ENCODE results near the gene SLX9. TPM values are rescaled to one million over a fixed set of nuclear protein-coding genes. Genes with fewer than 3 reads are reported as not detected.

The SLX9 gene
- total RNA-seq, 1 experiment from 2014 or later = 80.1 TPM

GRCh38 chr21:44960141-44961092 is 20.6 kb downstream of the SLX9 start:
- no peak overlapping the region for H3K4me2 ChIP-seq (ENCODE audit: low read length)
- peaks cover 66% of the 10 kb centered on the region for H3K36me3 ChIP-seq (ENCODE audit: low read depth, low read length)
- no peak overlapping the region for H3K27ac ChIP-seq (ENCODE audit: low read length)
- no peaks in the 10 kb centered on the region for H3K9me2 ChIP-seq (replicated peaks; ENCODE audit: low read length)
- TF ChIP-seq EZH2 (IDR thresholded peaks at IDR 0.05; ENCODE audit: low read length, unreplicated experiment) = no peak
- no peak for TF ChIP-seq CTCF (conservative IDR thresholded peaks at IDR 0.05; ENCODE audit: low read depth, low read length)
- TF ChIP-seq EZH2phosphoT487 (IDR thresholded peaks at IDR 0.05; ENCODE audit: borderline replicate concordance, low read length) = no peak
- H3K9ac ChIP-seq (ENCODE audit: low read length) = no peak overlapping the region
- no peak for ATAC-seq
- peaks cover 4% of the 10 kb centered on the region for H3F3A ChIP-seq (ENCODE audit: low read length, unreplicated experiment)
- ChIA-PET POLR2A (ENCODE audit: unreplicated experiment) (no interaction called here), CTCF (no interaction called here)
- H3K79me2 ChIP-seq (ENCODE audit: low read length) = peaks cover 71% of the 10 kb centered on the region
- no TSS peak for BruUV-seq (replicated peaks)
- no peak overlapping the region for H2AFZ ChIP-seq (ENCODE audit: low read length)
- no peaks in the 10 kb centered on the region for H3K27me3 ChIP-seq (ENCODE audit: low read length)
- no peak for DNase-seq
- H3K4me1 ChIP-seq (ENCODE audit: insufficient read depth, low read length) = no peaks in the 10 kb centered on the region
- H3K9me3 ChIP-seq (ENCODE audit: low read length) = peaks cover 7% of the 10 kb centered on the region; the same call in 1 of the 2 replicates
- H3K4me3 ChIP-seq (ENCODE audit: low read length) = no peak overlapping the region
- intact Hi-C loops (cut with micrococcal nuclease) = no loop called here
- 0 out of 2 replicates have a peak, but pooled peaks cover 10% of the 10 kb centered on the region for H4K20me1 ChIP-seq (ENCODE audit: low read length)

DNA sequence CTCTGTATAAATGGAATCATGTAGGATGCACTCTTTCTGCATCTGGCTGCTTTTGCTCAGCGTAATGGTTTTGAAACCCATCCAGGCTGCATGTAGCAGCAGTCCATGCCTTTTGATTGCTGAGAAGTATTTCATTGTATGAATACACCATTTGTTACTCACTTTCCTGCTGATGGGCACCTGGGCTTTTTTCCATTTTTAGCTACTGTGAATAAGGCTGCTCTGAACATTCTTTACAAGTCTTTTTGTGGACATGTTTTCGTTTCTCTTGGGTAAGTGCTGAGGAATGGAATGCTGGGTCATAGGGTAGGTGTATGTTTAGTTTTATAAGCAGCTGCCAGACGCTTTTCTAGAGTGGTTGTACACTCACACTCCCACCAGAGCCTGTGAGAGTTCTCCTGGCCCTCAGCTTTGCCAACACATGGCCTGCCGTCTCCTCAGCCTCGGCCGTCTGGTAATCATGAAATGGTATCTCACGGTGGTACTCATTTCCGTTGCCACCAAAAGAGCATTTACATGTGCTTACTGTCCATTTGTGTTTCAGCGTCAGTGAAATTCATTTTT is 22.7 kb downstream of the SLX9 start:
- POLR2A ChIA-PET (ENCODE audit: unreplicated experiment) = no interaction called here
- Histone ChIP-seq H3K4me2 (ENCODE audit: low read length) (no peak overlapping the region), H3K4me1 (ENCODE audit: insufficient read depth, low read length) (no peaks in the 10 kb centered on the region), H3K79me2 (ENCODE audit: low read length) (peaks cover 52% of the 10 kb centered on the region), H3F3A (ENCODE audit: low read length, unreplicated experiment) (peaks cover 4% of the 10 kb centered on the region), H3K27ac (ENCODE audit: low read length) (no peak overlapping the region), H2AFZ (ENCODE audit: low read length) (no peak overlapping the region), H3K9me2 (replicated peaks; ENCODE audit: low read length) (no peaks in the 10 kb centered on the region), H4K20me1 (ENCODE audit: low read length) (no peaks in the 10 kb centered on the region), H3K9me3 (ENCODE audit: low read length) (peaks cover 7% of the 10 kb centered on the region; the same call in 1 of the 2 replicates), H3K9ac (ENCODE audit: low read length) (no peak overlapping the region), H3K27me3 (ENCODE audit: low read length) (no peaks in the 10 kb centered on the region), H3K36me3 (ENCODE audit: low read depth, low read length) (peaks cover 66% of the 10 kb centered on the region), H3K4me3 (ENCODE audit: low read length) (no peak overlapping the region)
- no peak for ATAC-seq
- no TSS peak for BruUV-seq (replicated peaks)
- CTCF ChIA-PET = interaction anchor here (0.7 kb wide), 1 partner anchor 169 kb away, joined by 5 read pairs; no protein-coding TSS in a partner anchor
- intact Hi-C loops (cut with micrococcal nuclease) = no loop called here
- TF ChIP-seq CTCF (conservative IDR thresholded peaks at IDR 0.05; ENCODE audit: low read depth, low read length) (no peak), EZH2 (IDR thresholded peaks at IDR 0.05; ENCODE audit: low read length, unreplicated experiment) (no peak), EZH2phosphoT487 (IDR thresholded peaks at IDR 0.05; ENCODE audit: borderline replicate concordance, low read length) (no peak)
- no peak for DNase-seq
